NCI-H2227 (cell line): ENCODE measurements around the gene SPOCK2.

Experiments
- DNase-seq: peaks from one replicate; lab custom pipeline; 2025; ENCODE audit not compliant: unreplicated experiment; lab: John Stamatoyannopoulos, UW

Gene SPOCK2

GRCh38 chr10:72088889-72089575 lies 681 bp upstream of the SPOCK2 start:
- DNase-seq = no peak

- DNase-seq = no peak
These were observed 871 bp downstream of the SPOCK2 start for GRCh38 chr10:72087392-72087968.

- DNase-seq = no peak
These were observed 1.6 kb downstream of the SPOCK2 start for GRCh38 chr10:72086466-72087391.

GRCh38 chr10:72085864-72086465 lies 2.4 kb downstream of the SPOCK2 start:
- no peak for DNase-seq

GRCh38 chr10:72085166-72085565 lies 3.2 kb downstream of the SPOCK2 start:
- no peak for DNase-seq

- DNase-seq = no peak
These were observed 4.4 kb downstream of the SPOCK2 start for GRCh38 chr10:72083790-72084459.

- DNase-seq = no peak
These were observed 5.2 kb downstream of the SPOCK2 start for GRCh38 chr10:72082856-72083789.

- DNase-seq = no peak
These were observed 6.4 kb downstream of the SPOCK2 start for GRCh38 chr10:72081772-72082590.

GRCh38 chr10:72081210-72081609 lies 7.1 kb downstream of the SPOCK2 start:
- no peak for DNase-seq

- no peak for DNase-seq
These were observed 8.0 kb downstream of the SPOCK2 start for GRCh38 chr10:72080042-72080975.

- DNase-seq = peak; percentile 51
These were observed 9.0 kb downstream of the SPOCK2 start for GRCh38 chr10:72079356-72079755.

- no peak for DNase-seq
These were observed 10.9 kb downstream of the SPOCK2 start for GRCh38 chr10:72077275-72077990.

GRCh38 chr10:72076756-72077155 lies 11.6 kb downstream of the SPOCK2 start:
- no peak for DNase-seq

GRCh38 chr10:72075376-72076115 lies 12.8 kb downstream of the SPOCK2 start:
- DNase-seq = no peak

- no peak for DNase-seq
These were observed 13.6 kb downstream of the SPOCK2 start for GRCh38 chr10:72074574-72075375.
